ENCODE results near the gene HMG20B.

- TF ChIP-seq CTCF (IDR thresholded peaks at IDR 0.05), result no peak
- TF ChIP-seq FOXM1 (IDR thresholded peaks at IDR 0.05; ENCODE audit: low read depth), result no peak
- no peak for TF ChIP-seq TCF12 (IDR thresholded peaks at IDR 0.05)
- TF ChIP-seq MXI1 (IDR thresholded peaks at IDR 0.05; ENCODE audit: low read depth, low read length), result no peak
- no peak for TF ChIP-seq FOXJ3 (CRISPR knock-in tag; IDR thresholded peaks at IDR 0.05)
- TF ChIP-seq TAF1 (IDR thresholded peaks at IDR 0.05; ENCODE audit: borderline replicate concordance, low read depth, low read length), result no peak
- no peak for TF ChIP-seq RFX5 (IDR thresholded peaks at IDR 0.05; ENCODE audit: low read length)
- no peak for TF ChIP-seq YY1 (IDR thresholded peaks at IDR 0.05; ENCODE audit: low read depth)
- TF ChIP-seq CHD2 (IDR thresholded peaks at IDR 0.05; ENCODE audit: low read length, partially characterized antibody), result no peak
- TF ChIP-seq POLR2AphosphoS5 (IDR thresholded peaks at IDR 0.05; ENCODE audit: low read depth, low read length), result no peak
- no peak for TF ChIP-seq JUND (IDR thresholded peaks at IDR 0.05)
- TF ChIP-seq EZH2phosphoT487 (IDR thresholded peaks at IDR 0.05; ENCODE audit: borderline replicate concordance, low read depth), result no peak
- no peak for TF ChIP-seq SIN3A (IDR thresholded peaks at IDR 0.05; ENCODE audit: borderline replicate concordance, low read depth, low read length)
Observed at GRCh38 chr19:3527238-3527910, 45.4 kb upstream of the HMG20B start.
